ENCODE results near the gene ACACA. TPM values are rescaled to one million over a fixed set of nuclear protein-coding genes. Genes with fewer than 3 reads are reported as not detected.

ACACA gene
- total RNA-seq, 1 donor from 2014 or later: 110 TPM

- DNase-seq: no peak
- ATAC-seq: no peak
- Histone ChIP-seq H3K4me3 (no peak overlapping the region), H3K9me3 (no peaks in the 10 kb centered on the region), H3K27ac (no peak overlapping the region), H3K36me3 (no peaks in the 10 kb centered on the region), H3K27me3 (no peaks in the 10 kb centered on the region), H3K4me1 (no peaks in the 10 kb centered on the region)
- intact Hi-C loops (cut with DNase I): no loop called here
- no peak for TF ChIP-seq CTCF (IDR thresholded peaks at IDR 0.05)
Measured at GRCh38 chr17:37388266-37388665, 18.4 kb downstream of the ACACA start.

- Histone ChIP-seq H3K4me3 (no peak overlapping the region), H3K4me1 (no peaks in the 10 kb centered on the region), H3K9me3 (no peaks in the 10 kb centered on the region), H3K27ac (no peak overlapping the region), H3K27me3 (no peaks in the 10 kb centered on the region), H3K36me3 (no peaks in the 10 kb centered on the region)
- no peak for TF ChIP-seq CTCF (IDR thresholded peaks at IDR 0.05)
- DNase-seq (no peak), ATAC-seq (no peak)
- intact Hi-C loops (cut with DNase I): no loop called here
Measured at GRCh38 chr17:37386462-37386861, 20.2 kb downstream of the ACACA start.

- TF ChIP-seq CTCF (IDR thresholded peaks at IDR 0.05): no peak
- intact Hi-C loops (cut with DNase I): no loop called here
- H3K27ac ChIP-seq: no peak overlapping the region
- ATAC-seq (no peak), DNase-seq (no peak)
- H3K4me1 ChIP-seq: no peaks in the 10 kb centered on the region
- no peaks in the 10 kb centered on the region for H3K27me3 ChIP-seq
- H3K36me3 ChIP-seq: no peaks in the 10 kb centered on the region
- no peak overlapping the region for H3K4me3 ChIP-seq
- H3K9me3 ChIP-seq: no peaks in the 10 kb centered on the region
Measured at GRCh38 chr17:37385474-37385990, 21.1 kb downstream of the ACACA start.

GRCh38 chr17:37384560-37385149 is 22.0 kb downstream of the ACACA start:
- Histone ChIP-seq H3K4me1 (no peaks in the 10 kb centered on the region), H3K4me3 (no peak overlapping the region), H3K36me3 (no peaks in the 10 kb centered on the region), H3K27ac (no peak overlapping the region), H3K27me3 (no peaks in the 10 kb centered on the region), H3K9me3 (no peaks in the 10 kb centered on the region)
- intact Hi-C loops (cut with DNase I): no loop called here
- no peak for ATAC-seq
- no peak for TF ChIP-seq CTCF (IDR thresholded peaks at IDR 0.05)
- no peak for DNase-seq

GRCh38 chr17:37382056-37382455 is 24.6 kb downstream of the ACACA start:
- no peak for DNase-seq
- TF ChIP-seq CTCF (IDR thresholded peaks at IDR 0.05): no peak
- Histone ChIP-seq H3K4me1 (no peaks in the 10 kb centered on the region), H3K9me3 (no peaks in the 10 kb centered on the region), H3K4me3 (no peak overlapping the region), H3K36me3 (no peaks in the 10 kb centered on the region), H3K27ac (no peak overlapping the region), H3K27me3 (no peaks in the 10 kb centered on the region)
- intact Hi-C loops (cut with DNase I): no loop called here
- ATAC-seq: no peak

GRCh38 chr17:37375706-37376105 is 30.9 kb downstream of the ACACA start, which contains the start of gene C17orf78:
C17orf78 (plus strand) TSS chr17:37375985; CDS start chr17:37376093, 108 bp downstream.
- Histone ChIP-seq H3K4me3 (no peak within 1 kb of the TSS), H3K4me1 (peaks cover 3% of the 10 kb centered on the region), H3K36me3 (no peaks in the 10 kb centered on the region), H3K27me3 (no peaks in the 10 kb centered on the region), H3K9me3 (no peaks in the 10 kb centered on the region), H3K27ac (no peak within 1 kb of the TSS)
- DNase-seq (no peak), ATAC-seq (no peak)
- intact Hi-C loops (cut with DNase I): no loop called here
- TF ChIP-seq CTCF (IDR thresholded peaks at IDR 0.05): no peak

All from upper lobe of right lung (tissue), 1 donor.